ENCODE data around the gene RNU5B-1. TPM values are rescaled to one million over a fixed set of nuclear protein-coding genes. Genes with fewer than 3 reads are reported as not detected.

The RNU5B-1 gene
- 54.0 TPM for total RNA-seq
- polyA plus RNA-seq (ENCODE audit: insufficient read depth, low read depth, low replicate concordance): not detected
- long read RNA-seq, donor 1: 0 reads
- long read RNA-seq, donor 2: 0 reads
- long read RNA-seq, donor 3, partial matches to known transcripts: 0 of 1 reads
- long read RNA-seq, donor 3, other reads (novel, unspliced or antisense): 0 of 1 reads
- long read RNA-seq, donor 4: 0 reads
- long read RNA-seq, donor 5: 0 reads
- long read RNA-seq, donor 6, partial matches to known transcripts: 0 of 3 reads
- long read RNA-seq, donor 6, other reads (novel, unspliced or antisense): 0 of 3 reads
- long read RNA-seq, donor 7: 0 reads
- long read RNA-seq, donor 8: 0 reads
- long read RNA-seq, donor 9: 0 reads
- long read RNA-seq, donor 10: 0 reads

DNA sequence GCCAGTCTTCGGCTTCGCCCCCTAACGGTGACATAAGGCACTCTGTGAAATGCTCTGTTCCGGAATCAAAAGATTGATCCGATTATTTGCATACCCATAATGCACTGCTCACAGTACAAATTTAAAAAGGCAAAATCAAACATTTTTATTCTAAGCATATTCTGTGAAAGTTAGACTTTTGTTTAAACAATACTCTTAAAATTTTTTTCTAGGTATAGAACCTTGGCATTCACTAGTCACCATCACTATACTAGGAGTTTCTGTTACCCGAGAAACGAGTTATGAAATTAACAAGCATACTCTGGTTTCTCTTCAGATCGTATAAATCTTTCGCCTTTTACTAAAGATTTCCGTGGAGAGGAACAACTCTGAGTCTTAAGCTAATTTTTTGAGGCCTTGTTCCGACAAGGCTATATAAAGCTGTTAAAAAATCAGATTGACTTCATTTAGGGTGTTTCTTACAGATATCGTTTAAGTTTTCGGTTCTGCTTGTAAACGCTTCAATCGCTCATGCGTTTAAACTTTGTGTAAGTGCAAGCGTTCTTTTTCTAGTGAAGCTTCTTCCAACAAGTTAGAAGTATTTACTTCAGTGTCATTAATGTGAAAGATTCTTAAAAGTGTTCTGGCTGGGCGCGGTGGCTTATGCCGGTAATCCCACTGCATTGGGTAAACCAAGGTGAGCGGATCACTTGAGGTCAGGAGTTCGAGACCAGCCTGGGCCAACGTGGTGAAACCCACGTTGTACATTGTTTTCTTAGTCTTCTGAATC lies at the start of gene RNU5B-1:
Gene RNU5B-1 (plus strand): TSS at position 297 of the 769 bp plus-strand sequence.
- Histone ChIP-seq H3K36me3 (ENCODE audit: control insufficient read depth in 2 of 3, insufficient read depth in 3 of 3, low read length in 3 of 3) (no peaks in the 10 kb centered on the region), H3K4me3 (ENCODE audit: low read length in 3 of 3) (peak within 1 kb of the TSS; percentile 63 to 87 (median 80)), H3K4me1 (ENCODE audit: control insufficient read depth in 2 of 3, insufficient read depth in 2 of 3, low read depth in 1 of 3, low read length in 3 of 3) (peaks cover 0 to 4% (median 0%) of the 10 kb centered on the region in 3 donors), H3K9ac (ENCODE audit: low read length in 3 of 3) (peak within 1 kb of the TSS; percentile 48 to 79 (median 77)), H3K27ac (ENCODE audit: low read depth in 2 of 2, low read length in 2 of 2) (peak within 1 kb of the TSS; percentile 76 to 90), H3K9me3 (ENCODE audit: control insufficient read depth in 2 of 3, insufficient read depth in 1 of 3, low read length in 3 of 3) (no peaks in the 10 kb centered on the region), H3K27me3 (ENCODE audit: control insufficient read depth, insufficient read depth, low read length) (no peaks in the 10 kb centered on the region)
- TF ChIP-seq, protein P1, sequence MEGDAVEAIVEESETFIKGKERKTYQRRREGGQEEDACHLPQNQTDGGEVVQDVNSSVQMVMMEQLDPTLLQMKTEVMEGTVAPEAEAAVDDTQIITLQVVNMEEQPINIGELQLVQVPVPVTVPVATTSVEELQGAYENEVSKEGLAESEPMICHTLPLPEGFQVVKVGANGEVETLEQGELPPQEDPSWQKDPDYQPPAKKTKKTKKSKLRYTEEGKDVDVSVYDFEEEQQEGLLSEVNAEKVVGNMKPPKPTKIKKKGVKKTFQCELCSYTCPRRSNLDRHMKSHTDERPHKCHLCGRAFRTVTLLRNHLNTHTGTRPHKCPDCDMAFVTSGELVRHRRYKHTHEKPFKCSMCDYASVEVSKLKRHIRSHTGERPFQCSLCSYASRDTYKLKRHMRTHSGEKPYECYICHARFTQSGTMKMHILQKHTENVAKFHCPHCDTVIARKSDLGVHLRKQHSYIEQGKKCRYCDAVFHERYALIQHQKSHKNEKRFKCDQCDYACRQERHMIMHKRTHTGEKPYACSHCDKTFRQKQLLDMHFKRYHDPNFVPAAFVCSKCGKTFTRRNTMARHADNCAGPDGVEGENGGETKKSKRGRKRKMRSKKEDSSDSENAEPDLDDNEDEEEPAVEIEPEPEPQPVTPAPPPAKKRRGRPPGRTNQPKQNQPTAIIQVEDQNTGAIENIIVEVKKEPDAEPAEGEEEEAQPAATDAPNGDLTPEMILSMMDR (IDR thresholded peaks at IDR 0.05; ENCODE audit: borderline replicate concordance, extremely low read depth, insufficient read depth): peak; percentile 84
- FAIRE-seq: peak; percentile 95
- DNase-seq: peak in 4 of 5 donors; percentile 86 to 97 (median 94)
- intact Hi-C loops (cut with DNase I): no loop called here

DNA sequence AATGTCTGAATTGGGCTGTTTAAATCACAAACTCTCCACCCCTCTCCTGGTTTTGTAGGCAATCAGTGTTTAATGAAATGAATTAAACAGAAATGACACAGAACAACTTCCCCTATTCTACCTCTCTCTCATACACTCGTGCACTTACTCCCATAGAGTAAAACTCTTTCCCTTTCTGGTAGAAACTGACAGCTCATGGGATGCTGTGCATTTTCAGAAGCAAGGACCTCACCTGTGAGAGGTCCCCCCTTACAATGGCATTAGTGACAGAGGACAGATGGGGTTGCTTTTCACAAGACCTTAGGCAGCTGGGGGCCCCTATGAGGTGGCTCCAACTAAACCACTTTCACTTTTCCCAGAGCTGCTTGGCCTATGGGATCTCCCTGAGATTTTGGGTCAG lies 49.7 kb upstream of the RNU5B-1 start:
- Histone ChIP-seq H3K36me3 (ENCODE audit: control insufficient read depth in 2 of 3, insufficient read depth in 3 of 3, low read length in 3 of 3) (peaks cover 0 to 6% (median 3%) of the 10 kb centered on the region in 3 donors), H3K4me3 (ENCODE audit: low read length in 3 of 3) (no peak overlapping the region), H3K27ac (ENCODE audit: low read depth in 2 of 2, low read length in 2 of 2) (no peak overlapping the region), H3K27me3 (ENCODE audit: control insufficient read depth, insufficient read depth, low read length) (no peaks in the 10 kb centered on the region), H3K4me1 (ENCODE audit: control insufficient read depth in 2 of 3, insufficient read depth in 2 of 3, low read depth in 1 of 3, low read length in 3 of 3) (peaks cover 0 to 6% (median 2%) of the 10 kb centered on the region in 3 donors), H3K9ac (ENCODE audit: low read length in 3 of 3) (no peak overlapping the region), H3K9me3 (ENCODE audit: control insufficient read depth in 2 of 3, insufficient read depth in 1 of 3, low read length in 3 of 3) (no peaks in the 10 kb centered on the region)
- FAIRE-seq (no peak), DNase-seq (no peak)
- TF ChIP-seq, protein P1 (IDR thresholded peaks at IDR 0.05; ENCODE audit: borderline replicate concordance, extremely low read depth, insufficient read depth): no peak
- intact Hi-C loops (cut with DNase I): no loop called here

DNA sequence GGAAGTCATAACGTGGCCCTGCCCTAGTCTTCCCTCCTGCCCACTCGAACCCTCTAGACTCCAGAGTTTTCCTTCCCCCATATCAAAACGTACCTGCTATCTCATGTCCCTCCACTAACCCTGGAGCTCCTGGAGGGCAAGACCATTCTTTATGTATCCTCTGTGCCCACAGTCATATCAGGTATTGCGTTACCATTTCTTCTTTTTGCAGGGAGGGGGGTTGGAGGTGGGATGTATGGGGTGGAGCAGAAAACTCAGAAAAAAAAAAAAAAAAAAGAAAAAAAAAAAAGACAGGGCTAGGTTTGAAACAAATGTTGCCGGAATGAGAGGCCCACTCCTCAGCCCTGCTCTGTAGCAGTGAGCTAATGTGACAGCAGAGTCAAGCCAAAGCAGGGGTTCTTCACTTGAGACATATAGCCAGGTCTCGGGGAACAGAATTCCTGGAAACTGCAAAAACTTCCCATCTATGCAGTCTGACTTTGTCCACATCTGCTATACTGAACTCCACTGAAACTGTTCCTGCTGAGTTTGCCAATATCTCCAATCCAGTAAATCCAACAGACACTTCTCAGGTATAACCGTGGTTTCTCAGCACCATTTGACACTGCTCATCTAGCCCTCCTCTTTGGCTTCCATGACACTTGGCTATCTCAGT lies 48.9 kb upstream of the RNU5B-1 start:
- Histone ChIP-seq H3K4me1 (ENCODE audit: control insufficient read depth in 2 of 3, insufficient read depth in 2 of 3, low read depth in 1 of 3, low read length in 3 of 3) (peaks cover 0 to 6% (median 2%) of the 10 kb centered on the region in 3 donors), H3K36me3 (ENCODE audit: control insufficient read depth in 2 of 3, insufficient read depth in 3 of 3, low read length in 3 of 3) (peaks cover 0 to 12% (median 11%) of the 10 kb centered on the region in 3 donors), H3K27me3 (ENCODE audit: control insufficient read depth, insufficient read depth, low read length) (no peaks in the 10 kb centered on the region), H3K9ac (ENCODE audit: low read length in 3 of 3) (no peak overlapping the region), H3K4me3 (ENCODE audit: low read length in 3 of 3) (no peak overlapping the region), H3K9me3 (ENCODE audit: control insufficient read depth in 2 of 3, insufficient read depth in 1 of 3, low read length in 3 of 3) (no peaks in the 10 kb centered on the region), H3K27ac (ENCODE audit: low read depth in 2 of 2, low read length in 2 of 2) (no peak overlapping the region)
- FAIRE-seq (no peak), DNase-seq (no peak)
- TF ChIP-seq, protein P1 (IDR thresholded peaks at IDR 0.05; ENCODE audit: borderline replicate concordance, extremely low read depth, insufficient read depth): no peak
- intact Hi-C loops (cut with DNase I): no loop called here

Measured in kidney (tissue), 22 donors.